GM10266 (cell line): ENCODE measurements around the gene FAR1.
"Not testable (repeated sequence)": the region's sequence is repeated elsewhere in the genome, so short reads cannot be mapped to it uniquely, and the experiment has no call there.

Experiments
- DNase-seq: peaks from one replicate; pipeline ENCODE4 v3.0.0; 2012; ENCODE audit errors: extremely low spot score
- CTCF ChIP-seq: IDR thresholded peaks from 2 replicates; pipeline ENCODE4 v1.5.1; 2012; ENCODE audit warnings: mild to moderate bottlenecking, low read depth; ENCODE audit not compliant: control insufficient read depth, insufficient read depth; ENCODE audit errors: missing control alignments

FAR1 gene

DNA sequence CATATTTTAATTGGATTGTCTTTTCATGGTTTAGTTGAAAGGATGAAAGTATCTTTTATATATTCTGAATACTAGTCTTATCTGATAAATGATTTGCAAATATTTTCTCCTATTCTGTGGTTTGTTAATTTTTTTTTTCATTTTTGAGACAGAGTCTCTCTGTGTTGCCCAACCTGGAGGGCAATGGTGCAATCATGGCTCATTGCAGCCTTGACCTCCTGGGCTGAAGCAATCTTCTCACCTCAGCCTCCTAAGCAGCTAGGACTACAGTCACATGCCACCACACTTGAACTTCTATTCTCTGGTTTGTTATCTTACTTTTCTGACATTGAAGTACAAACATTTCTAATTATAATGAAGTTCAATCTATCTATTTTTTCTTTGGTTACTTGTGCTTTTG, 30.0 kb upstream of the FAR1 start:
- TF ChIP-seq CTCF, result no peak
- no peak for DNase-seq

GRCh38 chr11:13644997-13645687, 23.3 kb upstream of the FAR1 start:
- no peak for DNase-seq
- no peak for TF ChIP-seq CTCF

DNA sequence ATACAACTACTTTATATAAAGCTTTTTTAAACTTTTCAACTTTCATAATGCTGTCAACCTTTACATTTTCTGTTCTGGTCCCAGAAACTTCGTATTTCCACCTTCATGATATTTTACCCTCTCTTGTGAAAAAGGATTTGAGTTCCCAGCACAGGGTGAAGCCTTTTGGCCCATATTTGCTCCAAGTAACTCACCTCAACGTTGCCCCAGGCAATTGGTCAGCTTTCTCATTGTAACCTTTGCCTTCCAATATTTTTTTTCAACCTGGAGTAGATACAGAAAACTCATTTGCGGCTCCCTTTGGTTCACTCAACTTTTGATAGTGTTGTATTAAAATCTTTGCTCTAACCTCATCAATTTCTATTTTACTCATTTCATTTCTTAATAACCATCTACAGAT, 21.1 kb upstream of the FAR1 start:
- DNase-seq, result no peak
- no peak for TF ChIP-seq CTCF

- no peak for DNase-seq
- no peak for TF ChIP-seq CTCF
Observed at GRCh38 chr11:13649619-13650018, 18.8 kb upstream of the FAR1 start.

- DNase-seq, result not testable (repeated sequence)
Observed at GRCh38 chr11:13651515-13651914, 17.0 kb upstream of the FAR1 start.

DNA sequence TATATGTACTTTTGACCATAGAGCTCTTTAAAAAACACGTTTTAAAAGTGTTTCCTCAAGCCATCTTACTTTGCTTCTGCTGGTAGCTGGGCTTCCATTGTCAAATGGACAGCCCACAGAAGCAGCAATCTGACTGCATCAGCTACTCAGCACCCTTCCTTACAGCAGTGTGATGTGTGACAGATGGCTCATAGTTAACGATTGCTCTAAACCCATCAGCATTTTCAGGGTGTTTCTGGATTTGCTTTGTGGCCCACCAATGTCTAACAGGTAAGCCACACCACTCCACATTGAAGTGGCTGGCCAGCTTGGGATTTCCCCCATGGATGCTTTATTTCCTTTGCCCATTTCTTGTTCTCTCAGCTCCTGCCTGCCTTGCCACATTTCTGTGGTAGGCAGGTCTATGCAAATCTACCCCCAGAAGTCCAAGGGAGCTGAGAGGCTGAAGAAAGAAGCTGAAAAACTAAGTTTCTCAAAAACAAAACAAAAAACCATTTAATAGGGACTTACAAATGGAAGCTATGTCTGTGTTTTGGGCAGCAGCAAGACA, 7.3 kb upstream of the FAR1 start:
- no peak for DNase-seq
- TF ChIP-seq CTCF, result no peak

GRCh38 chr11:13663631-13664071, 4.8 kb upstream of the FAR1 start:
- no peak for DNase-seq
- TF ChIP-seq CTCF, result no peak

DNA sequence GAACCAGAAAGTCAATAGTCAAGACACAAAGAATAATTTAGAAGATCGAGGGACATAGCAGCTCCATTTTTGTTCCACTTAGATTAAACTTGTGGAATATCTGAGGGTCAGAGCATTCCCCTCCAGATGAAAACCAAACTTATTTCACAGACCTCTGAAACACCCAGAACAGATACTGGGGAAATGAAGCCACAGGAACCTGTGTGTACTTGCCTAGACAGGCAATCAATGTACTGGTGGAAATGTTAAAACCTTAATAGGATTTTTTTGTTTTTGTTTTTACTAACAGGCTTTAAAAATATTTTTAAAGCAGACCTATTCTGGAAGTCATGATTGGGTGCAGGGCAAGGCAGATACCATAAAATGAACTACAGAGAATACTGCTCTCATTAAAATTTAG, 4.1 kb upstream of the FAR1 start:
- no peak for DNase-seq
- no peak for TF ChIP-seq CTCF
